ENCODE measurements around the gene MRM2. TPM values are rescaled to one million over a fixed set of nuclear protein-coding genes. Genes with fewer than 3 reads are reported as not detected.

Gene MRM2
- total RNA-seq, 1 donor from 2014 or later: 22.6 TPM

- peaks cover 9% of the 10 kb centered on the region for H3K4me1 Mint-ChIP-seq (ENCODE audit: low read depth, unreplicated experiment)
- peak overlapping the region; percentile 66 for H3K4me2 ChIP-seq (ENCODE audit: low read length)
- H3K27ac Mint-ChIP-seq (ENCODE audit: unreplicated experiment): peak overlapping the region; percentile 95
- H3K36me3 Mint-ChIP-seq (ENCODE audit: low read depth, unreplicated experiment): peaks cover 19% of the 10 kb centered on the region
- peaks cover 3% of the 10 kb centered on the region for H3K36me3 ChIP-seq (ENCODE audit: insufficient read depth, low read length)
- no peak overlapping the region for H2AFZ ChIP-seq (ENCODE audit: low read depth, low read length)
- DNase-seq (ENCODE audit: low read depth): peak; percentile 61
- H3K27ac ChIP-seq (ENCODE audit: low read depth, low read length): peak overlapping the region; percentile 81
- FAIRE-seq: no peak
- H3K27me3 ChIP-seq (ENCODE audit: insufficient read depth, low read length): no peaks in the 10 kb centered on the region
- H3K79me2 ChIP-seq (ENCODE audit: insufficient read depth, low read length): peaks cover 17% of the 10 kb centered on the region
- no peak for TF ChIP-seq EZH2 (IDR thresholded peaks at IDR 0.05; ENCODE audit: insufficient read depth, low read length)
- TF ChIP-seq CTCF (IDR thresholded peaks at IDR 0.05; ENCODE audit: insufficient read depth, low read depth, low read length): peak; percentile 12
- peaks cover 4% of the 10 kb centered on the region for H4K20me1 ChIP-seq (ENCODE audit: insufficient read depth, low read length)
- peak overlapping the region; percentile 57 for H3K9ac ChIP-seq (ENCODE audit: low read length)
- H3K4me3 ChIP-seq (ENCODE audit: insufficient read depth, low read depth, low read length): no peak overlapping the region
- peaks cover 2% of the 10 kb centered on the region for H3K9me3 Mint-ChIP-seq (ENCODE audit: unreplicated experiment)
- H3K27me3 Mint-ChIP-seq (ENCODE audit: low read depth, unreplicated experiment): no peaks in the 10 kb centered on the region
- H3K4me1 ChIP-seq (ENCODE audit: insufficient read depth, low read length): peaks cover 4% of the 10 kb centered on the region
- H3K9me3 ChIP-seq (ENCODE audit: insufficient read depth, low read depth, low read length): no peaks in the 10 kb centered on the region
- no peak overlapping the region for H3K4me3 Mint-ChIP-seq (ENCODE audit: unreplicated experiment)
These were observed 51.0 kb downstream of the MRM2 start for GRCh38 chr7:2191016-2191415.

DNA sequence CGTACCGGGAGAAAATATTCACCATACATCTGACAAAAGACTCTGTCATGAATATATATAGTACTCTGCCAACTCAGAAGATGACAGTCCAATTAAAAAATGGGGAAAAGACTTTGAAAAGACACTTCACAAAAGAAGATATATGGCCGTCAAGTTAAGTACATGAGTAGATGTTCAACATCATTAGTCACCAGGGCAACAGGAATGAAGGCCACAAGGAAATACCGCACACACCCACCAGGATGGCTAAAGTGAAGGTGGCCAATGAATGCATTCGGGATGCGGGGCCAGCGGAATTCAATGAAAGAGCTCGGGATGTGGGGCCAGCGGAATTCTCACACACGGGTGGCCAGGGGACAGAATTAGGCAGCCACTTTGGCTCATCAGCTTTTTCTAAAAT lies 51.5 kb downstream of the MRM2 start:
- Histone ChIP-seq H4K20me1 (ENCODE audit: insufficient read depth, low read length) (peaks cover 4% of the 10 kb centered on the region), H3K27me3 (ENCODE audit: insufficient read depth, low read length) (no peaks in the 10 kb centered on the region), H3K9ac (ENCODE audit: low read length) (peak overlapping the region; percentile 57), H3K79me2 (ENCODE audit: insufficient read depth, low read length) (peaks cover 17% of the 10 kb centered on the region), H3K27ac (ENCODE audit: low read depth, low read length) (peak overlapping the region; percentile 81), H3K4me3 (ENCODE audit: insufficient read depth, low read depth, low read length) (no peak overlapping the region), H3K4me1 (ENCODE audit: insufficient read depth, low read length) (peaks cover 4% of the 10 kb centered on the region), H3K9me3 (ENCODE audit: insufficient read depth, low read depth, low read length) (no peaks in the 10 kb centered on the region), H2AFZ (ENCODE audit: low read depth, low read length) (no peak overlapping the region), H3K4me2 (ENCODE audit: low read length) (peak overlapping the region; percentile 66), H3K36me3 (ENCODE audit: insufficient read depth, low read length) (peaks cover 3% of the 10 kb centered on the region)
- Mint-ChIP-seq H3K4me1 (ENCODE audit: low read depth, unreplicated experiment) (peaks cover 9% of the 10 kb centered on the region), H3K9me3 (ENCODE audit: unreplicated experiment) (peaks cover 2% of the 10 kb centered on the region), H3K36me3 (ENCODE audit: low read depth, unreplicated experiment) (peaks cover 15% of the 10 kb centered on the region), H3K27me3 (ENCODE audit: low read depth, unreplicated experiment) (no peaks in the 10 kb centered on the region), H3K4me3 (ENCODE audit: unreplicated experiment) (no peak overlapping the region), H3K27ac (ENCODE audit: unreplicated experiment) (peak overlapping the region; percentile 95)
- FAIRE-seq (no peak), DNase-seq (ENCODE audit: low read depth) (peak; percentile 89)
- TF ChIP-seq EZH2 (IDR thresholded peaks at IDR 0.05; ENCODE audit: insufficient read depth, low read length) (no peak), CTCF (IDR thresholded peaks at IDR 0.05; ENCODE audit: insufficient read depth, low read depth, low read length) (no peak)

- H3K4me1 ChIP-seq (ENCODE audit: insufficient read depth, low read length): peaks cover 4% of the 10 kb centered on the region
- no peak overlapping the region for H3K9ac ChIP-seq (ENCODE audit: low read length)
- no peaks in the 10 kb centered on the region for H4K20me1 ChIP-seq (ENCODE audit: insufficient read depth, low read length)
- Mint-ChIP-seq H3K27me3 (ENCODE audit: low read depth, unreplicated experiment) (no peaks in the 10 kb centered on the region), H3K4me1 (ENCODE audit: low read depth, unreplicated experiment) (peaks cover 9% of the 10 kb centered on the region), H3K9me3 (ENCODE audit: unreplicated experiment) (peaks cover 4% of the 10 kb centered on the region), H3K36me3 (ENCODE audit: low read depth, unreplicated experiment) (peaks cover 15% of the 10 kb centered on the region), H3K4me3 (ENCODE audit: unreplicated experiment) (no peak overlapping the region), H3K27ac (ENCODE audit: unreplicated experiment) (no peak overlapping the region)
- H3K4me2 ChIP-seq (ENCODE audit: low read length): no peak overlapping the region
- H3K27me3 ChIP-seq (ENCODE audit: insufficient read depth, low read length): no peaks in the 10 kb centered on the region
- H3K9me3 ChIP-seq (ENCODE audit: insufficient read depth, low read depth, low read length): no peaks in the 10 kb centered on the region
- H3K27ac ChIP-seq (ENCODE audit: low read depth, low read length): no peak overlapping the region
- FAIRE-seq (no peak), DNase-seq (ENCODE audit: low read depth) (no peak)
- no peak for TF ChIP-seq EZH2 (IDR thresholded peaks at IDR 0.05; ENCODE audit: insufficient read depth, low read length)
- TF ChIP-seq CTCF (IDR thresholded peaks at IDR 0.05; ENCODE audit: insufficient read depth, low read depth, low read length): no peak
- no peak overlapping the region for H2AFZ ChIP-seq (ENCODE audit: low read depth, low read length)
- H3K36me3 ChIP-seq (ENCODE audit: insufficient read depth, low read length): no peaks in the 10 kb centered on the region
- peaks cover 17% of the 10 kb centered on the region for H3K79me2 ChIP-seq (ENCODE audit: insufficient read depth, low read length)
- no peak overlapping the region for H3K4me3 ChIP-seq (ENCODE audit: insufficient read depth, low read depth, low read length)
These were observed 55.8 kb downstream of the MRM2 start for GRCh38 chr7:2186166-2186565.
